GM13977 (cell line): ENCODE results near the gene RAPGEF1.
A peak's percentile ranks its signal among the peaks of the same experiment; 100 is the strongest.

Experiments used
- DNase-seq: peaks from one replicate; pipeline ENCODE4 v3.0.0; 2012; ENCODE audit warnings: low spot score
- CTCF ChIP-seq: IDR thresholded peaks from 2 replicates; pipeline ENCODE4 v1.5.1; 2012; ENCODE audit warnings: mild to moderate bottlenecking, control low read depth; ENCODE audit not compliant: insufficient read depth; ENCODE audit errors: extremely low read depth, missing control alignments
- in situ Hi-C: fragments of 300-500 bp; cut with MboI; formaldehyde crosslinking; loops from one replicate; pipeline ENCODE4 v1.12.0; 2022; ENCODE audit warnings: low sequenced_read_pairs, low pct_unique_long_range_greater_than_20kb, mixed read lengths, inconsistent platforms; ENCODE audit not compliant: unreplicated experiment

The RAPGEF1 gene

GRCh38 chr9:131534721-131535237, 205.1 kb downstream of the RAPGEF1 start:
- in situ Hi-C loops, result no loop called here
- DNase-seq, result no peak
- no peak for TF ChIP-seq CTCF

- in situ Hi-C loops, result no loop called here
- peak; percentile 99 for DNase-seq
- TF ChIP-seq CTCF, result no peak
Observed at GRCh38 chr9:131530920-131531832, 208.7 kb downstream of the RAPGEF1 start, which contains the start of gene UCK1. Gene UCK1, minus strand, starts transcription at chr9:131531263. Its CDS starts 89 bp downstream, at chr9:131531174.

GRCh38 chr9:131530546-131530919, 209.3 kb downstream of the RAPGEF1 start:
- in situ Hi-C loops, result no loop called here

GRCh38 chr9:131529597-131530545, 210.0 kb downstream of the RAPGEF1 start:
- no peak for TF ChIP-seq CTCF
- in situ Hi-C loops, result no loop called here

More at GRCh38 chr9:131530546-131530919, 209.3 kb downstream of the RAPGEF1 start:
- TF ChIP-seq CTCF, result no peak
- peak; percentile 70 for DNase-seq

GRCh38 chr9:131528886-131529505, 210.9 kb downstream of the RAPGEF1 start:
- no peak for TF ChIP-seq CTCF
- in situ Hi-C loops, result no loop called here
- DNase-seq, result no peak

More at GRCh38 chr9:131529597-131530545, 210.0 kb downstream of the RAPGEF1 start:
- DNase-seq, result no peak

GRCh38 chr9:131528186-131528585, 211.7 kb downstream of the RAPGEF1 start:
- TF ChIP-seq CTCF, result no peak
- no peak for DNase-seq
- in situ Hi-C loops, result no loop called here
